Stomach (tissue), 9 donors: ENCODE measurements around the gene IGFL3. TPM values are rescaled to one million over a fixed set of nuclear protein-coding genes. Genes with fewer than 3 reads are reported as not detected.

Experiments used
- DNase-seq, 2 donors: peaks; one replicate each; pipeline versions ENCODE4 v3.0.0 to v3.0.0-alpha.2; 2013 to 2019
- H3K27ac ChIP-seq, 5 donors: fragments of 200-600 bp in 4 of 5; sonication (generic) in 4 of 5; one replicate each; pipeline ENCODE4 v1.5.1; 2013 to 2019; ENCODE audit warnings: mild to moderate bottlenecking in 1 of 5, moderate library complexity in 1 of 5
- H3K27me3 ChIP-seq, 3 donors: fragments of 200-600 bp; sonication (generic); one replicate each; pipeline ENCODE4 v1.5.1; 2017 to 2019; ENCODE audit warnings: mixed run types in 1 of 3
- H3K36me3 ChIP-seq, 4 donors: fragments of 200-600 bp; sonication (generic); 1 replicate in 3 of 4; 2 replicates in 1 of 4; pipeline ENCODE4 v1.5.1; 2016 to 2019
- H3K4me1 ChIP-seq, 4 donors: fragments of 200-600 bp; sonication (generic); one replicate each; pipeline ENCODE4 v1.5.1; 2016 to 2019
- H3K4me3 ChIP-seq, 4 donors: fragments of 200-600 bp; sonication (generic) in 3 of 4; one replicate each; pipeline ENCODE4 v1.5.1; 2016 to 2019; ENCODE audit warnings: mild to moderate bottlenecking in 1 of 4
- H3K9me3 ChIP-seq, 4 donors: fragments of 200-600 bp; sonication (generic); one replicate each; pipeline ENCODE4 v1.5.1; 2016 to 2019
- EP300 ChIP-seq: sonication (generic); formaldehyde crosslinking; IDR thresholded peaks from one replicate; pipeline ENCODE4 v1.6.1; 2017; ENCODE audit warnings: antibody characterized with exemption
- POLR2A ChIP-seq, 4 donors: fragments of 450-650 bp; IDR thresholded peaks; one replicate each; pipeline ENCODE4 v1.6.1; 2016; ENCODE audit warnings: antibody characterized with exemption in 4 of 4, control low read depth in 2 of 4, mild to moderate bottlenecking in 1 of 4, moderate library complexity in 1 of 4
- POLR2AphosphoS5 ChIP-seq, 3 donors: sonication (generic); formaldehyde crosslinking; IDR thresholded peaks; one replicate each; pipeline ENCODE4 v1.6.1; 2016; ENCODE audit warnings: antibody characterized with exemption in 3 of 3
- WGBS, 5 donors: extraction: QIAGEN DNeasy Blood & Tissue Kit in 3 of 5; methylation state at CpG; one replicate each; pipeline versions ENCODE4 v1.1.5 to v1.1.7; 2013 to 2018; 5-methylcytosine and 5-hydroxymethylcytosine counted together
- intact Hi-C: fragments of 100-400 bp; cut with DNase I; formaldehyde crosslinking; loops from one replicate; pipeline ENCODE4 v1.15.1; 2023; ENCODE audit warnings: low total_unique reads
- polyA plus RNA-seq, 3 donors: library from polyadenylated mRNA; stranded (reverse); fragments of 200-250 nt; gene quantifications; one replicate each; pipeline ENCODE4 v1.2.3, GENCODE V29; 2013
- total RNA-seq, 5 donors: library from RNA; depleted of rRNA; stranded (reverse); fragments of >200 nt; gene quantifications; one replicate each; pipeline versions ENCODE4 v1.1.0 to v1.2.3, GENCODE V29; 2014 to 2016
- TF ChIP-seq, protein P1 (sequence below), 7 experiments: fragments of 450-650 bp in 4 of 7; fragments of 200-600 bp in 3 of 7; sonication (generic) in 3 of 7; IDR thresholded peaks; one replicate each; pipeline ENCODE4 v1.5.1; 2016 to 2019; ENCODE audit warnings: antibody characterized with exemption in 7 of 7, control low read depth in 2 of 7, mild to moderate bottlenecking in 1 of 7
- donor health status: healthy with polysubstance abuse.
- donor health status: Bipolar disorder and iron deficiency.
- donor health status: healthy.

IGFL3 gene
- total and polyA plus RNA-seq, 8 donors, result not detected

DNA sequence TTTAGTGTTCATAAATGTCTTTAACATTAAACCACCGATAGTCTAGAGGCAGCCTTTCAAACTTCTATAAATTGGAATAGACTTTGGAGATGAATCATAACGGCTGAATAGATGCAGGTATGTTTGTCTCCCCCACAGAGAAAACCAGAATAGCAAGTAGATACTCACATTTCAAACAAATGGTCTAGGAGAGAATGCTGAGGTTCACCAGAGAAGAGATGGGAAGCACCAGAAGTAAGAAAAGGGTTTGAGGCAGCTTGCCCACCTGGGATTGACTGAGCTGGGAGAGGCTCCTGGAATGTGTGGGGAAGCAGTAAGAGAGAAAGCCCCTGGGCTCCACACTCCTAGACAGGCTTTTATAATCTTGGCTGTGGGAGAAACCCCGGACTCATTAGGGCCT lies 6.4 kb downstream of the IGFL3 start:
- no peak overlapping the region for H3K27ac ChIP-seq
- DNase-seq, result no peak
- no peak for TF ChIP-seq POLR2A (IDR thresholded peaks at IDR 0.05)
- TF ChIP-seq EP300, result no peak
- peaks cover 0 to 6% (median 0%) of the 10 kb centered on the region in 4 donors for H3K9me3 ChIP-seq
- no peaks in the 10 kb centered on the region for H3K4me1 ChIP-seq
- no peaks in the 10 kb centered on the region for H3K36me3 ChIP-seq
- WGBS, 5 donors, result 76 to 87% (median 81%) methylated on average over 3 of the region's 3 CpGs
- H3K27me3 ChIP-seq, result peaks cover 0 to 57% (median 13%) of the 10 kb centered on the region in 3 donors
- H3K4me3 ChIP-seq, result no peak overlapping the region
- intact Hi-C loops, result no loop called here

DNA sequence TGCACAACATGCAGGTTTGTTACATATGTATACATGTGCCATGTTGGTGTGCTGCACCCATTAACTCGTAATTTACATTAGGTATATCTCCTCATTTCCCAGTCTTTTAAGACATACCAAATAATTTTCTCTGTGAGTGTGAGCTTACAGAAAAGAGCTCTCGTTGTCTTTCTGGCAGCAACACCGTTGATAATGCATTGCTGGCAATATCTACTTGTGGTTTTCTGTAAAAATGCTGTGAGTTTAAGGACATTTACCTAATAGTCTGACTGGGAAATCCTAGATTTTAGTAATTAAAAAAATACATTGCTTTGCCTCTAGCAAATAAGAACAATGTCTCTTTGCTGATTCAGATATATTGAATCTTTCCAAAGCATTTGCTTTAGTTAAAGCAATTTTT lies 8.4 kb downstream of the IGFL3 start:
- H3K4me3 ChIP-seq, result no peak overlapping the region

DNA sequence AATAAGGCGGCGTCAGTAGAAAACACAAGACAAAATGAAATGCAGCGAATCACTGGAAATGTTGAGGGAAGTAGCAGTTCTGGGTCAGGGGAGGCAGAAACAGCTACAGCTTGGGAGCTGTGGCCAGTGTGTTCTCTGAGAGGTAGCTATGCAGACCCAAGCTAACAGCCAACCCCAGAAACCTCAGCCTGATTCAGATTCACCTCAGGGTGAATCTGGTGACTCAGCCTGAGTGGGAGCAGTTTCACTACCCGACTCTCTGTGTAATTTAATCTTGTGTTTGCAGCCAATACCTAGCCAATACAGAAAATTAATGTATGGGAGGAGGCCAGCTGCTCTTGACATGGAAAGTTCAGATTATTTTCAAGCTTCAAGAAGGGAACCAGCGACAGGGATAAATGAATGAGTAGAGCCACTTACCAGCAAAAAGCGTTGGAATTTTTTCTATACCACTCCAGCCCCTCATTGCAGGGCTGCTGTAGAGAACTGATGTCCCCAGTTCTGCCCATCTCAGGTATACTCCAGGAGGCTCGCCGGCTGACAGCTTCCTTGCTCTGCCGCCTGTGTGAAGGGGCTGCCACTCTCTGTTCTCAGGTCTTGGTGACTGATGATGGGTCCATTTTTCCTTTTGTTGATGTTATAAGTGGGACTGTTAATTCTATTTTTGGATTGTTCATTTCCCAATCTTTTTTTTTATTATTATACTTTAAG lies 8.9 kb downstream of the IGFL3 start:
- Histone ChIP-seq H3K36me3 (no peaks in the 10 kb centered on the region), H3K4me3 (no peak overlapping the region), H3K9me3 (peaks cover 0 to 6% (median 0%) of the 10 kb centered on the region in 4 donors), H3K27me3 (peaks cover 0 to 66% (median 16%) of the 10 kb centered on the region in 3 donors), H3K4me1 (no peaks in the 10 kb centered on the region), H3K27ac (no peak overlapping the region)
- TF ChIP-seq POLR2A (IDR thresholded peaks at IDR 0.05), result no peak
- no peak for TF ChIP-seq POLR2AphosphoS5 (IDR thresholded peaks at IDR 0.05)
- TF ChIP-seq EP300, result no peak
- TF ChIP-seq, protein P1, sequence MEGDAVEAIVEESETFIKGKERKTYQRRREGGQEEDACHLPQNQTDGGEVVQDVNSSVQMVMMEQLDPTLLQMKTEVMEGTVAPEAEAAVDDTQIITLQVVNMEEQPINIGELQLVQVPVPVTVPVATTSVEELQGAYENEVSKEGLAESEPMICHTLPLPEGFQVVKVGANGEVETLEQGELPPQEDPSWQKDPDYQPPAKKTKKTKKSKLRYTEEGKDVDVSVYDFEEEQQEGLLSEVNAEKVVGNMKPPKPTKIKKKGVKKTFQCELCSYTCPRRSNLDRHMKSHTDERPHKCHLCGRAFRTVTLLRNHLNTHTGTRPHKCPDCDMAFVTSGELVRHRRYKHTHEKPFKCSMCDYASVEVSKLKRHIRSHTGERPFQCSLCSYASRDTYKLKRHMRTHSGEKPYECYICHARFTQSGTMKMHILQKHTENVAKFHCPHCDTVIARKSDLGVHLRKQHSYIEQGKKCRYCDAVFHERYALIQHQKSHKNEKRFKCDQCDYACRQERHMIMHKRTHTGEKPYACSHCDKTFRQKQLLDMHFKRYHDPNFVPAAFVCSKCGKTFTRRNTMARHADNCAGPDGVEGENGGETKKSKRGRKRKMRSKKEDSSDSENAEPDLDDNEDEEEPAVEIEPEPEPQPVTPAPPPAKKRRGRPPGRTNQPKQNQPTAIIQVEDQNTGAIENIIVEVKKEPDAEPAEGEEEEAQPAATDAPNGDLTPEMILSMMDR (IDR thresholded peaks at IDR 0.05), result no peak
- DNase-seq, result peak in 1 of 2 donors; percentile 36
- intact Hi-C loops, result no loop called here
- 65 to 76% (median 69%) methylated on average over 9 of the region's 9 CpGs for WGBS, 5 donors

More for the DNA sequence above, 8.4 kb downstream of the IGFL3 start:
- H3K27ac ChIP-seq, result no peak overlapping the region
- DNase-seq, result no peak
- peaks cover 0 to 6% (median 0%) of the 10 kb centered on the region in 4 donors for H3K9me3 ChIP-seq
- intact Hi-C loops, result no loop called here
- WGBS, 5 donors, result 75 to 81% (median 76%) methylated on average over 3 of the region's 3 CpGs
- H3K36me3 ChIP-seq, result no peaks in the 10 kb centered on the region
- TF ChIP-seq, protein P1 (IDR thresholded peaks at IDR 0.05), result no peak
- TF ChIP-seq POLR2A (IDR thresholded peaks at IDR 0.05) (no peak), POLR2AphosphoS5 (IDR thresholded peaks at IDR 0.05) (no peak), EP300 (no peak)
- H3K4me1 ChIP-seq, result no peaks in the 10 kb centered on the region
- peaks cover 0 to 67% (median 16%) of the 10 kb centered on the region in 3 donors for H3K27me3 ChIP-seq

DNA sequence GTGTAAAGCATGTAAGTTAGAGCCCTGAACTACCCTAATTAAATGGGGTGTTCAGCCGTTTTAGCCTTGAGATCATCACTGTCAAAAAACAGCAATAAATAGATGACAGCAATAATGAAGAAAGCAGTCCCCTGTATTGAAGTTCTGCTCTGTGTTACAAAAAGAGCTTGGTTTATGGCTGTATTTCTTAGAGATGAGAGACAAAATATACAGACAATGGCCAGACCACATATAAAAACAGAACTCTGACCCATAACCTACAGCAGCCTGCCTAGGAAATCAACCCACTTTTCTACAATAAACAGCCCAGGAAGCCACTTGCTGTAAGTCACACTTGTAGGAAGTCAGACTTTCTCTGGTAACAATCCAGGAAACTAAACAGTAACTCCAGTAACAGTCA lies 10.8 kb downstream of the IGFL3 start:
- TF ChIP-seq POLR2AphosphoS5 (IDR thresholded peaks at IDR 0.05) (no peak), EP300 (no peak), POLR2A (IDR thresholded peaks at IDR 0.05) (no peak)
- TF ChIP-seq, protein P1 (IDR thresholded peaks at IDR 0.05), result no peak
- intact Hi-C loops, result no loop called here
- no peaks in the 10 kb centered on the region for H3K36me3 ChIP-seq
- DNase-seq, result no peak
- no peaks in the 10 kb centered on the region for H3K4me1 ChIP-seq
- WGBS, 5 donors, result 29 to 73% (median 64%) methylated on average over 1 of the region's 1 CpG
- no peaks in the 10 kb centered on the region for H3K9me3 ChIP-seq
- H3K4me3 ChIP-seq, result no peak overlapping the region
- peaks cover 0 to 59% (median 9%) of the 10 kb centered on the region in 3 donors for H3K27me3 ChIP-seq
- no peak overlapping the region for H3K27ac ChIP-seq

DNA sequence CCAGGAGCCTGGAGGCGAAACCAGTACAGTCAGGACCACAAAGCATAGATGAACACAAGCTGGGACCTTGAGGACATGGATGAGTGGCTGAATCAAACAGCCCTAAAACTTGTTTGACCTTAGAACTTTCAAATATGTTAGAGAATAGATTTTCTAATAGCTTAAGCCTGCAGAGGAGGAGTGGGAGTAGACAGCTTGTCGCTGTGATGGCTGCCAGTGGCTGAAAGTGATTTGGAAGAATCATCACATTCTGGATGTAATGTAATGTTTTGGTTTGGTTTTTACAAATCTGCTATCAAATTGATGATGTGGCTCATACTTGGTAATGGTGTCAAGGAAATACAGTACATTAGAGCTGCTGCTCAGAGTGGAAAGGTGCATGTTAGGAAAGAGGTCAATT lies 12.0 kb downstream of the IGFL3 start:
- intact Hi-C loops, result no loop called here
- Histone ChIP-seq H3K4me1 (no peaks in the 10 kb centered on the region), H3K36me3 (no peaks in the 10 kb centered on the region), H3K4me3 (no peak overlapping the region), H3K27ac (no peak overlapping the region), H3K9me3 (no peaks in the 10 kb centered on the region), H3K27me3 (peaks cover 0 to 53% (median 9%) of the 10 kb centered on the region in 3 donors)
- 66 to 81% (median 71%) methylated on average over 2 of the region's 2 CpGs for WGBS, 5 donors
- no peak for DNase-seq
- TF ChIP-seq POLR2A (IDR thresholded peaks at IDR 0.05) (no peak), EP300 (no peak), POLR2AphosphoS5 (IDR thresholded peaks at IDR 0.05) (no peak)
- TF ChIP-seq, protein P1 (IDR thresholded peaks at IDR 0.05), result no peak
